ENCODE data around the gene ATG12.

DNA sequence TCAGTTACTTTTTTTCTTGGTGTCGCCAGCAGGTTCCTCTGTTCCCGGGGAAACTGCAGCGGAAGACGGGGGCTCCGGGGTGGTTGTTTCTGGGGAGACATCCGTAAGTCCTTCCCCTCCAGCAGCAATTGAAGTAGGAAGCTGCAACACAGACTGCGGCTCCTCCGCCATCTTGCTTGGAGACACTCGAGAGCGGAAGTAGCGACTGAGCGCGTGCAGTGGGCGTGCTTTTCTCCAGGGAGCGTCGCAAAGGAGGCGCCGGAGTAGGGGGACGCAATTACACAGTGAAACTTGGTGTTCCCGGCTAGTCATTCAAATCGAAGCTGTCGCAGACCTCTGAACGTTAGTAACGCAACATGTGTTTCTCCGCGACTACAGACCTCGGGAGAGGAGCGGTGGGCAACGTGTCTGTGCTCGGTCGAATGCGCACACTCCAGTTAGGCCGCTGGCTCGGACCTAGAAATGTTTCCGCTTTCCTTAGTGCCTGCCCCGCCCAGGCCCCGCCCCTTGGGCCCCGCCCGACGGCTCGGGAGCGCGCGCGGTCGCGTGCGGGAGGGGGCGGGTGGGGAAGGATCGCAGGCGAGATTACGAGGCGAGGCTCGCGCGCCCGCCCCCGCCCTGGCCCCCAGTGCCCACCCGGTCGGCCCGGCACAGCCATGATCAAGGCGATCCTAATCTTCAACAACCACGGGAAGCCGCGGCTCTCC, at the start of gene ATG12, which contains the start of gene AP3S1:
- TF ChIP-seq, protein P1, sequence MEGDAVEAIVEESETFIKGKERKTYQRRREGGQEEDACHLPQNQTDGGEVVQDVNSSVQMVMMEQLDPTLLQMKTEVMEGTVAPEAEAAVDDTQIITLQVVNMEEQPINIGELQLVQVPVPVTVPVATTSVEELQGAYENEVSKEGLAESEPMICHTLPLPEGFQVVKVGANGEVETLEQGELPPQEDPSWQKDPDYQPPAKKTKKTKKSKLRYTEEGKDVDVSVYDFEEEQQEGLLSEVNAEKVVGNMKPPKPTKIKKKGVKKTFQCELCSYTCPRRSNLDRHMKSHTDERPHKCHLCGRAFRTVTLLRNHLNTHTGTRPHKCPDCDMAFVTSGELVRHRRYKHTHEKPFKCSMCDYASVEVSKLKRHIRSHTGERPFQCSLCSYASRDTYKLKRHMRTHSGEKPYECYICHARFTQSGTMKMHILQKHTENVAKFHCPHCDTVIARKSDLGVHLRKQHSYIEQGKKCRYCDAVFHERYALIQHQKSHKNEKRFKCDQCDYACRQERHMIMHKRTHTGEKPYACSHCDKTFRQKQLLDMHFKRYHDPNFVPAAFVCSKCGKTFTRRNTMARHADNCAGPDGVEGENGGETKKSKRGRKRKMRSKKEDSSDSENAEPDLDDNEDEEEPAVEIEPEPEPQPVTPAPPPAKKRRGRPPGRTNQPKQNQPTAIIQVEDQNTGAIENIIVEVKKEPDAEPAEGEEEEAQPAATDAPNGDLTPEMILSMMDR (IDR thresholded peaks at IDR 0.05): no peak
- TF ChIP-seq EP300 (IDR thresholded peaks at IDR 0.05) (no peak), POLR2AphosphoS5 (IDR thresholded peaks at IDR 0.05) (peak; percentile 85), POLR2A (IDR thresholded peaks at IDR 0.05) (peak; percentile 74 to 79)
